Measurements from ENCODE around the gene FAM228B. TPM values are rescaled to one million over a fixed set of nuclear protein-coding genes. Genes with fewer than 3 reads are reported as not detected.

FAM228B gene
- total RNA-seq, result 6.7 and 14.7 TPM in 2 replicates

DNA sequence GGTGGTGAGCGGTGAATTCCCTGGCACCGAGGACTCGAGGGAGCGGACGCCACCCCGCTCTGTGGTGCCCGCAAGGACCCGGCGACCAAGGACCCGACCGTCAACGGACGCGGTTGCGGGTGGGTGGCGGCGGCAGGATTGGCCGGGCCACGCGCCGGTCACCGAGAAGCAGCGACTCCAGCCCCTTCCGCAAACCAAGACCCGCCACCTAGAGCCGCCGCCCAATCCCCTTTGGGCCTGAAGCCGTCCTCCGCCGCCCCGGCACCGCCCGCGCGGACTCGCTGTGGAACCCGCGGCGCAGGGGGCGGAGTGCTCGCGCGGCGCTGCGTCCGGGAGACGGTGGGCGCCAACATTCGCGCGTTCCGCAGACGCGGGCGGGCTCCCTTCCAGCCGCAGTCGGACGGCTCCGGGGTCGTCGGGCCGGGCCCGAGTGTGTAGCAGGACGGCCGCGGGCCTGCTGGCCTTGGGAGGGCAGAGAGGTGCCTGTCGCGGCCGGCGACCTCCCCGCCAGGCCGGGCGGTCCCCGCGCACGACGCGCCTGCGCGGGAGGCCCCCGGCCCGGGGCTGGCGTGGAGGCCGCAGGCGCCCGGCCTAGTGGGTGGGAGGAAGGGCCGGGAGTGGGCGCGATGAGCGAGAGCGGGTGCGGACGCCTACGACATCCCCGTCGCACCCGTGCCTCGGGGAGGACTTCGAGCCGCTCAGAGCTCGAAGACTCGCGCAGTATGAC lies at the start of gene FAM228B, which contains the start of gene PFN4:
Gene FAM228B, plus strand, starts transcription at position 275 of the 727 bp plus-strand sequence. CDS start 893 bp downstream, outside the sequence.
Gene PFN4, minus strand, starts transcription at position 140 of the 727 bp plus-strand sequence. CDS start 799 bp downstream, outside the sequence.

GRCh38 chr2:24075915-24076848 lies 47.1 kb upstream of the FAM228B start, which contains the start of gene SF3B6:
Gene SF3B6 (minus strand): TSS chr2:24076326. CDS start chr2:24076229, 97 bp downstream.

GRCh38 chr2:24084386-24085199 lies 38.7 kb upstream of the FAM228B start, which contains the start of gene TP53I3:
Gene TP53I3 (minus strand): TSS chr2:24084834. CDS start chr2:24084326, 508 bp downstream.

GRCh38 chr2:24174851-24175277 lies 51.6 kb downstream of the FAM228B start, which contains the start of gene FAM228A:
Gene FAM228A (plus strand): TSS chr2:24175053. CDS start chr2:24175481, 428 bp downstream.

Other genes starting within 250 kb of the FAM228B start
- gene ATAD2B, start 196.3 kb upstream of the FAM228B start, total RNA-seq, result 7.9 and 9.3 TPM in 2 replicates
- gene UBXN2A, start 183.0 kb upstream of the FAM228B start, total RNA-seq, result 12.5 and 15.2 TPM in 2 replicates
- gene MFSD2B, start 113.4 kb upstream of the FAM228B start, total RNA-seq, result under 0.01 and 0.56 TPM in 2 replicates
- 11.6 and 18.8 TPM in 2 replicates for gene WDCP, start 76.1 kb upstream of the FAM228B start, total RNA-seq
- 8.2 and 11.8 TPM in 2 replicates for gene FKBP1B, start 73.7 kb upstream of the FAM228B start, total RNA-seq
- 145 and 183 TPM in 2 replicates for gene SF3B6, start 47.1 kb upstream of the FAM228B start, total RNA-seq
- gene TP53I3, start 38.6 kb upstream of the FAM228B start, total RNA-seq, result 22.3 and 34.5 TPM in 2 replicates
- gene PFN4, start 135 bp upstream of the FAM228B start, total RNA-seq, result 0.28 and 0.38 TPM in 2 replicates
- gene FAM228A, start 51.6 kb downstream of the FAM228B start, total RNA-seq, result 0.38 and 0.85 TPM in 2 replicates
- 24.2 and 30.2 TPM in 2 replicates for gene ITSN2, start 237.1 kb downstream of the FAM228B start, total RNA-seq